ENCODE data around the gene GPX4.

Gene GPX4

DNA sequence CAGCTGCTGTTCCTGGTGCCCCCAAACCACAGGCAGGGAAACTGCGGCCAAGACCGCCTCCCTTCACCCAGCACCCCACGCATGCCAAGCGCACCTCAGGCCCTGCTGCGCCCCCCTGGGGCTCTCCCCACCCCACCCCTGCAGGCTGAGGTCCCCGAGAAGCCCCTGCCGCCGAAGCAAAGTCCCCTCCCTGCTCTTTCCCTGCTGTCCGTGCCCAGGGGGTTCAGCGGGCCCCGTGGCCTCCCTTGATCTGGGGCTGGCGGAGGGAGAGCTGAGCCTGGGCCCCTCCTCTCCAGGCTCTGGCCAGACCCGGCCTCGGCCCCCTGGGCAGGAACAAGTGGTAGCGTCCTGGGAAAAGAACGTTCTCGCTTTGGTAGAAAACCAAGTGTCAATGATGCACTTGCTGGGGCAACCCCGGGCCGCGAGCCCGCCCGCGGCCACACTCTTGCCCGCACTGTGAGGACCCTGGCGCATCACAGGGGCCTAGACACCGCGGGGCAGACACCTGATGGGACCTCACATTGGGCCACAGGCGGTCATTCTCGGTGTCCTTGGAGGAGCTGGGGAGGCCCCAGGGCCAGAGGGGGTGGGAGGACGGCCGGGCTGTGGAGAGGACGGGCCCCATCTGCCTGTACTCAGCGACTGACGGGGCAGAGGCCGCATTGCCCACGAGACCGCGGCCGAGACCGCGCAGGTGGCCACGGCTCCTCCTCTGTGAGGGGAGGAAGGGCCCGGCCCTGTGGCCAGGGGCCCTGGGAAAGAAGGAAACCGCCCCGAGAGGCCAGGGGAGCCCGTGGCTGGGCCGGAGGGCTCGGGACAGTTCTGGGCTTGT lies 29.0 kb downstream of the GPX4 start:
- DNase-seq: no peak

DNA sequence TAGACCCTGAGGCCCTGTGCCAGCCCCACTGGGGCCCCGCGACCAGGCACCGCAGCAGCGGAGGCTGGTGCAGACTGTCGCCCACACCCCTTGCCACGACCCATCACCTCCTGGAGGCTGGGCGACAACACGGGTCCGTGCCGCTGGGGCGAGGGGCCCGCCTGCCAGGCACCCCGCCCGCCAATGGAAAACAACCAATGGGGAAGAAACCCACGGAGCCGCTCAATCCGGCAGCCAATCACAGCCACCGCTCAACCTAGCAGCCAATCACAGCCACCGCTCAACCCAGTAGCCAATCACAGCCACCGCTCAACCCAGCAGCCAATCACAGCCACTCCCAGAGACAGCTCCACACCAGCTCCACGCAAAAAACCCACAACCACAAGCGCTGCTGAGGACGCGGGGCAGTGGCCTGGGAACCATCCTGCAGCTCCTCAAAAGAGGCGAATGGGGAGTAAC lies 29.7 kb downstream of the GPX4 start:
- DNase-seq: peak; percentile 72

GRCh38 chr19:1134431-1134830 lies 30.6 kb downstream of the GPX4 start:
- no peak for DNase-seq

- DNase-seq: no peak
These were observed 31.7 kb downstream of the GPX4 start for GRCh38 chr19:1135454-1135853.

DNA sequence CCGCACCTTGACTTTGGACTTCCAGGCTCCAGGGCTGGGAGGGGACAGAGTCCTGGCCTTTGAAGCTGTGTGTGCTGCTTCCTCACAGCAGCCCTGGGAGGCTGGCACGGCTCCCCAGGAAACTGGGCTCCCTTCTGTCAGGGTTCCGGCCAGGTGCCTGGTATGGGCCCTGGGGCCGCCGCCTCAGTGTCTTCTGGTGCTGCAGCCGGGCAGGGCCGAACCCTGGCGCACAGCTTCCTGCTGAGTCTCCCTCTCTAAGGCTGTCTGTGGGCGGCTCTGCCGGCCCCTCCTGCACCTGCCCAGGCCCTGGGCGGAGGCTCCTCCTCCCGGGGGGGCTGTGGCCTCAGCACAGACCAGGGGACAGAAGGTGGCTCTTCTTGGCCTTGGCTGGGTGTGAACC lies 32.4 kb downstream of the GPX4 start:
- DNase-seq: no peak

DNA sequence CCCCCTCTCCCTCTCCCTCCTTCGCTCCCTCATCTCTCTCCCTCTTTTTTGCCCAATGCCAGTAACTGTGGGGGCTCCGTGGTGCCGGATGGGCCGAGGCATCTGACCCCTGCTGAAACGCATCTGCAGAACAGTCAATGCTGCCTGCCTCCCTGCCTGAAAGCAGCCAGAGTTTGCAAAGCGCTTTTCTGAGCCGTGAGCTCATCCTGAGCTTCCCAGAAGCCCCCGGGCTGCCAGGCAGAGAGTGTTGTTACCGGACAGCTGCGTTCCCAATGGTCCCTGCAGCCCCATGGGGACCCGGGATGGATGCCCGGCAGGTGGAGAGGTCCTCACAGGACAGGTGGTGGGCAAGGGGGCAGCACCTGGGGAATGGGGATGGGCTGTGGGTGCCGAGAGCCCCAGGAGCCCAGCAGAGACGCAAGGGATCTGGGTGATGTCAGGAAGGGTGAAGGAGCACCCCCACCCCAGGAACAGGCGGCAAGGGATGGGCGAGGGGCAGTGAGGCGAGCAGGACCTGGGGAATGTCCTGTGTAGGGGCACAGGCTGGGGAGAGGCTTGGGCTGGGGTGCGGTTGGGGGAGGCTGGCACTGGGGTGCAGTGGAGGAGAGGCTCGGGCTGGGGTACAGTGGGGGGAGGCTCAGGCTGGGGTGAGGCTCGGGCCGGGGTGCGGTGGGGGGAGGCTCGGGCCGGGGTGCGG lies 33.0 kb downstream of the GPX4 start:
- no peak for DNase-seq

DNA sequence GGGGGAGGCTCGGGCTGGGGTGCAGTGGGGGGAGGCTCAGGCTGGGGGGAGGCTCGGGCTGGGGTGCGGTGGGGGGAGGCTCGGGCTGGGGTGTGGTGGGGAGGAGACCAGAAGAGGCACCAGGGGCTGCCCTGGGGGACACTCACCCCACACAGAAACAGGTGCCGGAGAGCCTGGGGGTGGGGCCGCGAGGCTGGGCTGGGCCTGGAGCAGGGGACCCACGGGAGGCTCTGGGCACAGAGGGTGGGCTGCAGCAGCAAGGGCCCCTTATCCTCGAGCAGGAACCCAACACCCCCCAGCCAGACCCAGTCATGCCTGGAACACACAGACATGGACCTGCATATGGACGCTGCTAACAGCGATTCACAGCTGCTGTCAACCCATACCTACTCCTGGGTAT lies 34.3 kb downstream of the GPX4 start:
- DNase-seq: no peak

DNA sequence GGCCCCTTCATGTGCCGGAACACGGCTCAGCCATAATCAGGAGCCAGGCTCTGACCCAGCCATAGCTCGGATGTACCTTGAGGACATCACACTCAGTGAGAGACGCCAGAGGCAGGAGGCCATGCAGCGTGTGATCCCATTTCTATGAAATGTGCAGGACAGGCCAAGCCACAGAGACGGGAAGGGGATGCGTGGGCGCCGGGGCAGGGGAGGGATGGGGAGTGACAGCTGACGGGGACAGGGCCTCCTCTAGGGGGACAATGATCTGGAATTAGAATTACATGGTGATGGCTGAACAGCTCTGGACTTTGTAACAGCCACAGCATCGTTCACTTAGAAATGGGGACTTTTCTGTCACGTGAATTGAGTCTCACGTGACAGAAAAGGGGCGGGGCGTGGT lies 35.3 kb downstream of the GPX4 start:
- no peak for DNase-seq

- DNase-seq: no peak
These were observed 36.7 kb downstream of the GPX4 start for GRCh38 chr19:1140272-1141027.

- DNase-seq: no peak
These were observed 38.1 kb downstream of the GPX4 start for GRCh38 chr19:1141944-1142343.

GRCh38 chr19:1143828-1144399 lies 40.1 kb downstream of the GPX4 start:
- DNase-seq: no peak

GRCh38 chr19:1144741-1145140 lies 40.9 kb downstream of the GPX4 start:
- DNase-seq: no peak

DNA sequence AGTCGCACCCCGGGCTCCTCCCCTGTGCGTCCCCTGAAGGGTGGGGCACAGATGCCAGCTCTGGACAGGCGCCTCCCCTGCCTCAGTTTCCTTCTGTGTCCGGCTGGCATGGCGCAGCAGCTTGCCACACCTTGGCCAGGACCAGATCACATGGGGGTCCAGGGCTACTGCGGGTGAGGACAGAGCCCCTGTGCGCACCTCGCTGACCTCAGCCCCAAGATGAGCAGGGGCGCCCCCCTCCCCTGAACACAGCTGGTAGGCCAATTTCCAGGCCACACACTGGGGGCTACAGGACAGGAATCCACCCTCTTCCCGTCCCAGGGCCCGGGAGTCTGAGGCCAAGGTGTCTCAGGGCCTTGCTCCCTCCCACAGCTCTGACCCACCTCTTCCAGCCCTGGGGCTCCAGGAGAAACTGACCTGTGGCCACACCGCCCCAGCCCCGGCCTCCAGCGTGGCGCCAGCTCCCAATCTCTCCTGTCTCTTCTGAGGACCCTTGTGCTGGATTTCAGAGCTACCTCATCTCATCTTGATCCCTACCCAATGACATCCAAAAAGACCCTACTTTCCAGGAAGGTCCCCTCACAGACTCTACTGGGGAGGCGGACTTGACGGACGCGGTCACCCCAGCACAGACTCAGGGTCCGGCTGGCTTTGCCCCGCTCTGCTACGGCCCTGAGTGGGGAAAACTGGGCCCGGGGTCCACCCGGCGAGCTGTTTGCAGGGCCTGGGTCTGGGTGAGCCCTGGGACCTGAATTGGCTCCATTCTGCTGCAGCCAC lies 42.0 kb downstream of the GPX4 start:
- no peak for DNase-seq

GRCh38 chr19:1146412-1146699 lies 42.6 kb downstream of the GPX4 start:
- DNase-seq: no peak

DNA sequence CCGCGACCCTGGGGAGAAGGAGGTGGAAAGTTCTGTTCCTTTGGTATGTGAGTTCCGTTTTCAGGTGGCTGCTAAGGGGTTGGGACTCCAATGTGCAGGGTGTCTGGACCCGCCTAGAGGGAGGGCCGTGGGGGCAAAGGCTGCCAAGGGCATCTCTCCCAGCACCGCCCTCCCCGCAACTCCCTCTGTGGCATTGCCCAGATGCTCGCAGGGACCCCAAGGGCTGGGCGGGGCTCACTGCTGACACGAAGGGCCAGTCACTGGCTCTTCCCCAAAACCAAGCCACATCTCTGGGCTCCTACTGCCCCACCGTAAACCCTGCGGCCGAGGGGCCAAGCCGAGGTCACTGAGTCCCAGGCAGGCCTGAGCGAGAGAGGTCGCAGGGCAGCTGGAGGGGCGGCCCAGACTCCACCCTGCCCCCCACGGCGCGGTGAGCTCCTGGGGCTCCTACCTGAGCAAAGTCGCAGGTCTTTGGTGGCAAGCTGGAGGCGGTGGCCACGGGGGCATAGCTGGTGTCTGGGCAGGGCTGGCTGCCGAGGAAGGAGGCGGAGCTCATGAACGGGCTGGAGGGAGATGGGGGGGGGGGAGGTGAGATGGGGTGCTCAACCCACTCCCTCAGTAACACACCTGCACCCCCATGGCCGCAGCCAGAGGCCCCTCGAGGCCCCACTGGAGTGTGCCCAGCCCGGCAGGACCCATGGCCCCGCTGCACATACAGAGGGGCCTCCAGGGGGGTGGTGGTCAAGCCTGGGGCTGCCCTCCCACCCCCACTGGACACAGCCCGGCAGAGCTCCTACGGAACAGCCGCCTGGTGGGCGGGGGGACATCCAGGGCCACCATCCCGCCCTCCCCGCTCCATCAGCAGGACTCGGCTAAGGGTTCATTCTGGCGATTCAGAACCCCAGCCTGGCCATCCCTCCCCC lies 43.3 kb downstream of the GPX4 start:
- no peak for DNase-seq

DNA sequence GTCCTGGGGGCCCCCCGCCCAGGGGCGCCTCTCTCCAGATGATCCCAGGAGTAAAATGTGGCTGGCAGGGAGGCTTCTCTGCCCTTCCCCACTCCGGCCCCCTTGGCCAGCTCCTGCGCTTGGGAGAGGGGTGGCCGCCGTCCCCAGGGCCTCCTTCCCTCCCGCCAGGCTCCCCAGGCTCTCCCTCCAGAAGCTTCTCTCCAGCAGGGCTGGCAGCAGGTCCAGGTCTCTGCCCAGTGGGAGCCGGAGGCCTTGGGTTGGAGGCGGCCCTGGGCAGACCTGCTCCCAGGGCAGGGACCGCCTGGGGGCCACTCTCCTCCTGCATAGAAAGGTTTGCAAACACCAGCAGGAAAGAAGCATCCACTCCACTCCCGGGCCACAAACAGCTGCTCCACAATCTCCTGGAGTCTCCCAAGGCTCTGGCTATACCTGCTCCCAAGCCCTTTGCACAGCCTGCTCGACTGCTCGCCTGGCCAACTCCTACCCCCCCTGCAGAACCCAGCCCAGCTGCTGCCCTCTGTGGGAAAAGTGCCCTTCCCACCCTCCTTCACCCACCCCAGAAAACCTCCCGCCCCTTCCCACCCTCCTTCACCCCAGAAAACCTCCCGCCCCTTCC lies 44.2 kb downstream of the GPX4 start:
- no peak for DNase-seq

DNA sequence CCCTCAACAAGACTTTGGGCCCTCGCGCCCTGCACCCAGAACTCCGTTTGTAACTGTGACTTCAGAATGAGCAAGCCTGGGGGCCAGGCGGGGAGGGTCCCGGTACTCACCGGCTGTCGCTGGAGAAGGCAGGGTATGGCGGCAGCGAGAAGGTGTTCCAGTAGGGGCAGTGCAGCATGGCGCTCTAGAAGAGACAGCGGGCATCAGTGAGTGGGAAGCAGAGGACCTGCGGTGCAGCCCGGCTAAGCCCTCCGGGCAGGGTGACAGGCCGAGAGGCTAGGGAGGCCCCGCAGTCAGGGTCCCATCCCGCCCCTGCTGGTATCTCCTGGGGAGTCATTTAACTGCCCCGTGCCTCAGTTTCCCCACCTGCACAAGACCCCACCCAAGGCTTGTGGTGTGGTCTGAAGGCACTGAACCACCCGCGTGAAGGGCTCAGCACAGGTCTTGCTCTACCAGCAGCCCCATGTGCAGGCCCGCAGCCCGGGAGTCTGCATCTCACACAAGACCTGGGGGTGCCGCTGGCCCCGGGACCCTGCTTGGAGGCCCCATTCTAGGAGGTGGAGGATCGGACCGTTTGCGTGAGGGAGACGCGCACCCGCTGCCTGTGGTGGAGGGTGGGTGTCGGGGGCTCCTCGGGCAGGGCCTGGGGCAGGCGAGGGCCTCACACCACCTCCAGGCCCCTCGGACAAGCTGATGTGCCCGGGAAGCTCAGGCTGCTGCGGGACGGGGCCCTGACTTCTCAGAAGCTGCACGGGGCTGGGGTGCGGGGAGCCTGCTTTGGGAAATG lies 45.7 kb downstream of the GPX4 start:
- DNase-seq: no peak

DNA sequence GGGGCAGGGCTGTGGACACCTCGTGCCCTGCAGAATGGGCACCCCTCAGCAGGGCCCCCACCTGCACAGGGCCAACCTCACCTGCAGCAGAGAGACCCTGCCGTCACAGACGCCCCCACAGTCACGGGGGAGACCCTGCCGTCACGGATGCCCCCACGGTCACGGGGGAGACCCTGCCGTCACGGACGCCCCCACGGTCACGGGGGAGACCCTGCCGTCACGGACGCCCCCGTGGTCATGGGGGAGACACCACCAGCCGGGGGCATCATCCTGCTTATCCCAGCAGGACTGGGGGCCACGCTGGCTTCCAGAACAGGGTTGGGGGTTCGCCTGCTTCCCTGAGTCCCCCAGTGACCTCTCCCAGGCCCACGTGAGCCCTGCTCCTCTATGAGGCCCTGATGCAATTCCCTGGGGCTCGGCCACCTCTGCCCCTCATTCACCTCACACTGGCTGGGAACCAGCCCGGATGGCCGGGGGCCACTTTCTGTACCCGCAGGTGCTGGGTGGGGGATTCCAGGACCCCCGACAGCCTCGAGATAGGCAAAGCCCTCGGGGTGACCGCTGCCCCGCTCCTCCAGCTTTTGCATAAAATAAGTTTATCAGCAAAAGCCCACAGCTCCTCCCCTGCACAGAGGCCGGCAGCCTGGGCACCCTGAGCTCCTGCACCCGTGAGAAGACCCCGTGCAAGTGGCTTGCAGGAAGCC lies 46.7 kb downstream of the GPX4 start:
- no peak for DNase-seq

GRCh38 chr19:1151037-1151724 lies 47.4 kb downstream of the GPX4 start:
- DNase-seq: no peak

Measured in activated naive CD4-positive, alpha-beta T cell treated with anti-CD3 and anti-CD28 coated beads, Interleukin-2, amount 50 U/mL, for 16 hours (primary cell).